Panc1 (cell line): ENCODE results near the gene NME3.

Source experiments
- CTCF ChIP-seq: fragments of 450-650 bp; IDR thresholded peaks from 2 replicates; pipeline ENCODE4 v1.5.1; 2017; ENCODE audit warnings: mild to moderate bottlenecking
- POLR2AphosphoS5 ChIP-seq: IDR thresholded peaks from 2 replicates; pipeline ENCODE4 v1.6.1; 2012; ENCODE audit warnings: mild to moderate bottlenecking, low read depth, low read length, moderate library complexity
- REST ChIP-seq, 2 experiments: IDR thresholded peaks; 2 replicates each; pipeline ENCODE4 v1.6.1; 2011 to 2012; ENCODE audit warnings: low read depth in 2 of 2, control low read depth in 1 of 2, low read length in 1 of 2, mild to moderate bottlenecking in 1 of 2, moderate library complexity in 1 of 2; ENCODE audit not compliant: insufficient read depth in 1 of 2
- SIN3A ChIP-seq: IDR thresholded peaks from 2 replicates; pipeline ENCODE4 v1.6.1; 2012; ENCODE audit warnings: low read depth, mild to moderate bottlenecking, low read length, moderate library complexity, borderline replicate concordance; ENCODE audit not compliant: insufficient read depth

GRCh38 chr16:1749152-1750117 is 21.9 kb downstream of the NME3 start:
- TF ChIP-seq CTCF: no peak
- no peak for TF ChIP-seq POLR2AphosphoS5
- no peak for TF ChIP-seq SIN3A
- no peak for TF ChIP-seq REST (IDR thresholded peaks at IDR 0.05; ENCODE audit: insufficient read depth in 1 of 2, low read depth in 2 of 2, low read length in 1 of 2)
